ENCODE measurements around the gene BRME1. TPM values are rescaled to one million over a fixed set of nuclear protein-coding genes. Genes with fewer than 3 reads are reported as not detected.
"Not testable (repeated sequence)": the region's sequence is repeated elsewhere in the genome, so short reads cannot be mapped to it uniquely, and the experiment has no call there.

BRME1 gene
- total RNA-seq, 2 donors from 2014 or later, result 7.9 to 9.1 TPM

DNA sequence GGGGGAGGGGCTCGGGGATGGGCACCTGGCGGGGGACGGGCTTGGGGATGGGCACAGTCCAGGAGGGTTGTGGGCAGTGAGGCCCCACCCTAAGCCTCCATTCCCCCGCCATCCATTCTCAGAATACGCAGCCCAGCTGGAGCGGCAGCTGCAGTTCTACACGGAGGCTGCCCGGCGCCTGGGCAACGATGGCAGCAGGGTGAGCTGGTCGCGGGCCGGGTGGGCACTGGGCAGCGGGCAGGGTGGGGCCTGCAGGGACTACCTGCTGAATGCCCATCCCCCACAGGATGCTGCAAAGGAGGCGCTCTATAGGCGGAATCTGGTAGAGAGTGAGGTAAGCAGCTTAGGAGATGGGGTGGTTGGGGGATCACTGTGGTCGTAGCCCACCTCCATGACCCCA lies 24.0 kb upstream of the BRME1 start:
- intact Hi-C loops (cut with DNase I, micrococcal nuclease), result no loop called here
- ATAC-seq, result no peak
- DNase-seq, result no peak

GRCh38 chr19:13929340-13929739 lies 23.4 kb upstream of the BRME1 start:
- intact Hi-C loops (cut with DNase I, micrococcal nuclease), result no loop called here

GRCh38 chr19:13926715-13927114 lies 20.8 kb upstream of the BRME1 start:
- ATAC-seq (no peak), DNase-seq (no peak)
- intact Hi-C loops (cut with DNase I, micrococcal nuclease), result no loop called here

More at GRCh38 chr19:13929340-13929739, 23.4 kb upstream of the BRME1 start:
- DNase-seq (no peak), ATAC-seq (no peak)

GRCh38 chr19:13926010-13926409 lies 20.1 kb upstream of the BRME1 start:
- ATAC-seq (no peak), DNase-seq (no peak)
- intact Hi-C loops (cut with DNase I, micrococcal nuclease), result no loop called here

DNA sequence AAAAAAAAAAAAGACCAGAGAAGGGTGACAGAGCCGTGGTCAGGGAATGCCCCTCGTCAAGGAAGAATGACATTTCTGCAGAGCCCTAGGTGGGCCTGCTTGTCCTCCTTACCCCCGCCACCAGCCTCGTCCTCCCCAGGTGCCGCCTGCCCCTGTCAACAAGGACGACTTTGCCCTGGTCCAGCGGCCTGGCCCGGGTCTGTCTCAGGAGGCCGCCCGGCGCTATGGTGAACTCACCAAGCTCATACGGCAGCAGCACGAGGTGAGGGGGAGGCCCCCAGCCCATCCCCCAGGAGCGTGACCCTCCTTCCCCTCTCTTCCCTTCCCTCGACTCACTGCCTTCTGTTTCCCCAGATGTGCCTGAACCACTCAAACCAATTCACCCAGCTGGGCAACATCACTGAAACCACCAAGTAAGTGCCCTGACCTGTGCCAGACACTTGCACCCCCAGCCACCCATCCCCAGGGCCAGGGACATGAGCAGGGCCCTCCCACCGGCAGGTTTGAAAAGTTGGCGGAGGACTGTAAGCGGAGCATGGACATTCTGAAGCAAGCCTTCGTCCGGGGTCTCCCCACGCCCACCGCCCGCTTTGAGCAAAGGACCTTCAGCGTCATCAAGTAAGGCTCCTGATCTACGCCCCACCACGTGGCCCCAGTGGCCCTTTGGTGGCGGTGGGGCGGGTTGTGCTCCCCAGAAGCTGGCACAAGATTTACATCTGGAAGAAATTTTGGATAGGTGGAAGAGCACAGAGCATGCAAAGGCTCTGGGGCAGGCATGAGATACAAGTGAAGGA lies 17.5 kb upstream of the BRME1 start:
- no peak for DNase-seq
- intact Hi-C loops (cut with DNase I, micrococcal nuclease), result no loop called here

DNA sequence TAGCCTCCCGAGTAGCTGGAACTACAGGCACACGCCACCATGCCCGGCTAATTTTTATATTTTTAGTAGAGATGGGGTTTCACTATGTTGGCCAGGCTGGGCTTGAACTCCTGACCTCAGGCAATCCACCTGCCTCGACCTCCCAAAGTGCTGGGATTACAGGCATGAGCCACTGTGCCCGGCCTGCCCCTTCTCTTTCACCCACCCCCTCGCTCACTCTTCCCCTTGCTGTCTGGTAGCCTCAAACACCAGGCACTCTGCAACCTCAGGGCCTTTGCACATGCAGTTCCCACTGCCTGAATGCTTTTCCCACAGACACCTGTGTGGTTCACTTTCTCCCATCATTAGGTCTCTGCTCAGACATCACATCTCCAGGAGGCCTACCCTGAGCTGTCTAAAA lies 16.2 kb upstream of the BRME1 start:
- intact Hi-C loops (cut with DNase I, micrococcal nuclease); DNase-seq; ATAC-seq: not testable (repeated sequence)

More for the DNA sequence above, 17.5 kb upstream of the BRME1 start:
- no peak for ATAC-seq

GRCh38 chr19:13920940-13921747 lies 15.2 kb upstream of the BRME1 start:
- ATAC-seq (peak; percentile 61), DNase-seq (no peak)
- intact Hi-C loops (cut with DNase I, micrococcal nuclease), result no loop called here

GRCh38 chr19:13920524-13920923 lies 14.6 kb upstream of the BRME1 start:
- intact Hi-C loops (cut with DNase I, micrococcal nuclease), result no loop called here
- ATAC-seq, result no peak
- no peak for DNase-seq

DNA sequence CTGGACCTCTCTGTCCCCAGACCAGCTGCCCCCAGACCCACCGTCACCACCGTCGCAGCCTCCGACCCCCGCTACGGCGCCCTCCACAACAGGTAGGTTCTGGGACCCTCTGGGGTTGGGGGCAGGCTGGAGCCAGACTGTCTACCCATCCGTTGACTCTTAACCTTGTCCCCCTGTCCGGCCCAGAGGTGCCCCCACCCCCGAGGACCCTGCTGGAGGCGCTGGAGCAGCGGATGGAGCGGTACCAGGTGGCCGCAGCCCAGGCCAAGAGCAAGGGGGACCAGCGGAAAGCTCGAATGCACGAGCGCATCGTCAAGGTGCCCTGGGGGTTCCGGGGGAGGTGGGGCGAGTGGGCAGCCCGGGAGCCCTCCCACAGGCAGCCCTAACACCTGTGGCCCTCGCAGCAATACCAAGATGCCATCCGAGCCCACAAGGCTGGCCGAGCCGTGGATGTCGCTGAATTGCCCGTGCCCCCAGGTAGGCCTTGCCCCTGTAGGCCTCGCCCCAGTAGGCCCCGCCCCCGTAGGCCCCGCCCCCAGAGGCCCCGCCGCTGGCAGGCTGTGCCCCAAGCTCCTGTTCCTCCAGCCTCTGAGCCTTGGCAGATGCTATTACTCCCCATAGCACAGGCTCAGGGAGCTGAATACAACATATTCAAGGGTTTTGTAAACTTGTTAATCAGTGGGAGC lies 13.0 kb upstream of the BRME1 start:
- DNase-seq (no peak), ATAC-seq (peak; percentile 11)
- intact Hi-C loops (cut with DNase I, micrococcal nuclease), result no loop called here

DNA sequence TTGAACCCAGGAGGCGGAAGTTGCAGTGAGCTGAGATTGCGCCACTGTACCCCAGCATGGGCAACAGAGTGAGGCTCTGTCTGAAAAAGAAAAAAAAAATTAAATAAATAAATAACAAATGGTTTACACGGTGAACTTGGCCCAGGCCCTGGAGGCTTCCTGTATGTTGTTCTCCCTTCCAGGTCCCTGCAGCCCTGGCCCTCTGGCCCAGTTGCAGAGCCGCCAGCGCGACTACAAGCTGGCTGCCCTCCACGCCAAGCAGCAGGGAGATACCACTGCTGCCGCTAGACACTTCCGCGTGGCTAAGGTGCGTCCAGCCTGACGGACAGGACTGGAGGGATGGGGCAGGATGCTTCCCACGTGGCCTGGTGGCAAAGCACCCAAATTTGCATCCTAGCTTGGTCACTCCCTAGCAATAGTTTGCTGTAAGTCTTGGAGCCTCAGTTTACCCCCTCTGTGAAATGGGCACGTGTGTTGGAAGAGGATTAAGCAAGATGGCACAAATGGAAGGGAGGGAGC lies 12.0 kb upstream of the BRME1 start:
- DNase-seq (no peak), ATAC-seq (no peak)
- intact Hi-C loops (cut with DNase I, micrococcal nuclease), result no loop called here

- DNase-seq (no peak), ATAC-seq (no peak)
- intact Hi-C loops (cut with DNase I, micrococcal nuclease), result no loop called here
Observed at GRCh38 chr19:13914777-13915176, 8.9 kb upstream of the BRME1 start.

- DNase-seq (no peak), ATAC-seq (no peak)
- intact Hi-C loops (cut with DNase I, micrococcal nuclease), result no loop called here
Observed at GRCh38 chr19:13913352-13913751, 7.4 kb upstream of the BRME1 start.

DNA sequence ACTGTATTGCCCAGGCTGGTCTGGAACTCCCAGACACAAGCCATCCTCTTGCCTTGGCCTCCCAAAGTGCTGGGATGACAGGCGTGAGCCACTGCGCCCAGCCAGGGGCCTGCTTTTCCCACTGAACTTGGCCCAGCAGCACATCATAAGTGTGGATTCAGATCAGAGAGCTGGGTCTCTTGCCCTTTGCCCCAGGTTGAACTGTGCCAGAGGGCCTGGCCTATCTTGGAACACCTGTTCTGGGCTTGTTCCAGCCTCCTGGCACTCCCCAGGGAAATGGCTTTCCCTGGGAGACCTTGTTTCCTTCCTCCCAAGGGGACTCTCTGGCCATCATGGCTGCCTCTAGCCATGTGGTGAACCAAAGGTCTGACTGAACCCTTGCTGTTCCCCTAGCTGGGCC lies 3.5 kb upstream of the BRME1 start:
- intact Hi-C loops (cut with DNase I, micrococcal nuclease), result no loop called here
- peak; percentile 66 to 80 for DNase-seq
- ATAC-seq, result peak; percentile 61

DNA sequence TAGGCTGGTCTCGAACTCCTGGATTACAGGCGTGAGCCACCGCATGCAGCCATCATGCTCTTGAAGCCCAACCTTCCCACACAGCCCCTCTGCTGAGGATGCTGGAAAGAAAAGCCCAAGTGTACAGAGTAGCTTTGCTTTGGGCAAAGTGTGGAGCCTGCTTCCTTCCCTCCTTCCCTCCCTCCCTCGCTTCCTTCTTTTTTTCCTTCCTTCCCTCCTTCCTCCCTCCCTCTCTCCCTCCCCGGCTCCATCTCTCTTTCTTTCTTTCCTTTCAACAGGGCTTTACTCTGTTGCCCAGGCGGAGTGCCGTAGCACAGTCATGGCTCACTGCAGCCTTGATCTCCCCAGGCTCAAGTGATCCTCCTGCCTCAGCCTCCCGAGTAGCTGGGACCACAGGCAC lies 2.8 kb upstream of the BRME1 start:
- ATAC-seq (no peak), DNase-seq (no peak)
- intact Hi-C loops (cut with DNase I, micrococcal nuclease), result no loop called here

DNA sequence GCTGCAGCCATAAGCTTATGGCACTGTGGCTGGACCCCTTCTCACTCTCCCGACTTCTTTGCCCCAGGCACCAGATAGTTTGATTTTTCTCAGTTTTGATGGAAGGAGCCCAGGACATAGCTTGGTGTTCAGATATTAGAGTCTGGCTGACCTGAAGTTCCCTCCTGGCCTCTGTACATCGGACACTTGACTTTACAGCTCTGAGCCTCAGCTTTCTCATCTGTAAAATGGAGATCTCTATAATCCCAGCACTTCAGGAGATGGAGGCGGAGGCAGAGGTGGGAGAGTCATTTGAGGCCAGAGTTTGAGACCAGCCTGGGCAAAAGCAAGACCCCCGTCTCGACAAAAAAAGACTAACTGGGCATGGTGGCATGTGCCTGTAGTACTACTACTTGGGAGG lies 993 bp upstream of the BRME1 start:
- ATAC-seq (no peak), DNase-seq (no peak)
- intact Hi-C loops (cut with DNase I, micrococcal nuclease), result no loop called here

DNA sequence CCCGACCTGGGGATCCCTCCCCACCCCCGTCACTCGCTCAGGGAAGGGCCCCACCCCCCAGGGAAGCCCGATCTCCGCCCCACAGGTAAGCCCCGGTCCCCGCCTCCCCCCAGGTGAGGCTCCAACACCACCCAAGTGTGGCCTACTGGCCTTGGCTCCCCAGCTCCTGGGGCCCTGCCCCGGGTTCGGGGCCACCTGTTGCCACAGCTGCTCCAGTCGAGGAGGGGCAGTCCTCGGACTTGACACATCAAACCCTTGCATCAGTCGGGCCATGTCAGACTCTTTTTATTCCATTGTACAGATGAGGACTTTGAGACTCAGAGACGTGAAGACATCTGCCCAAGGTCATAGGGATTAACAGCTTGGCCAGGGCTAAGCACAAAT lies 596 bp upstream of the BRME1 start:
- intact Hi-C loops (cut with DNase I, micrococcal nuclease), result no loop called here
- peak; percentile 79 to 84 for DNase-seq
- ATAC-seq, result peak; percentile 82

GRCh38 chr19:13902993-13903555 lies 2.8 kb downstream of the BRME1 start:
- DNase-seq, result no peak
- intact Hi-C loops (cut with DNase I, micrococcal nuclease), result no loop called here
- ATAC-seq, result no peak

DNA sequence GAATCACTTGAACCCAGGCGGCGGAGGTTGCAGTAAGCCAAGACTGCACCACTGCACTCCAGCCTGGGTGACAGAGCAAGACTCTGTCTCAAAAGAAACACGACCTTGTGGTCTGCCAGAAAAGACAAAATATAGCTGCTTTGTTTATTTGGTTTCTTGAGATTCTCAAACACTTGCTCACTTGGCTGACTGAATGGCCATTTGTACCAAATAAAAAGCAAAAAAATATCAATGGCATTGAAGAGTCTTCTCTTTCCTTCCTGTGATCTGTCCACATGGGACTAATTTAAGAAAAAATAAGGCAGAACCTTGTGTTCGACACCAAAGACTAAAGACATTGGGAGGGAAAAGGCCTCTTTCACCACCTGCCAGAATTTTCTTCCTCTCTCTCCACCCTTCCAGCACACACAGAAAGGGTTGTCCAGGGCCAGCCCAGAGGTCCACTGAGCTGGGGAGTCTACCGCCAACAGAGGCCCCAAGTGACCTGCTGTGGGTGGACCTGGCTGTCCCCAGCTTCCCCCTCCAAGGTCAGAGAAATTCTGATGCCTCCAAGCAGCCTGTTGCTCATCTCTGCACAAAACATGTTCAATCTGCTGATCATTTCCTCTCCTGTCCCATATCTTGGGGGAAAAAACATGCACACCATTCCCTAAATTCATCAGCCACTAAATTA lies 5.9 kb downstream of the BRME1 start:
- intact Hi-C loops (cut with DNase I, micrococcal nuclease), result no loop called here
- no peak for ATAC-seq

GRCh38 chr19:13899393-13899792 lies 6.5 kb downstream of the BRME1 start:
- DNase-seq (no peak), ATAC-seq (peak; percentile 87)
- intact Hi-C loops (cut with DNase I, micrococcal nuclease), result no loop called here

More for the DNA sequence above, 5.9 kb downstream of the BRME1 start:
- no peak for DNase-seq
